Measurements from ENCODE around the gene SLC47A1. TPM values are rescaled to one million over a fixed set of nuclear protein-coding genes. Genes with fewer than 3 reads are reported as not detected.

The SLC47A1 gene
- total RNA-seq, 4 donors from 2014 or later: 4.3 to 48.6 (median 11.8) TPM

GRCh38 chr17:19538095-19539039 lies 4.7 kb downstream of the SLC47A1 start:
- DNase-seq: peak; percentile 94 to 96

GRCh38 chr17:19539040-19539399 lies 5.4 kb downstream of the SLC47A1 start:
- peak; percentile 65 to 71 for DNase-seq
- intact Hi-C loops (cut with DNase I): no loop called here
- H3K27me3 ChIP-seq: no peaks in the 10 kb centered on the region
- peaks cover 9 to 27% of the 10 kb centered on the region in 2 donors for H3K4me1 ChIP-seq
- no peak overlapping the region for H3K4me3 ChIP-seq (replicated peaks in 1 of 3)
- peak overlapping the region; percentile 68 to 82 (median 69) for H3K27ac ChIP-seq
- WGBS, 2 donors: 40 to 59% methylated on average over 5 to 6 of the region's 7 CpGs
- no peak for TF ChIP-seq POLR2A (IDR thresholded peaks at IDR 0.05)
- TF ChIP-seq CTCF (IDR thresholded peaks at IDR 0.05): no peak
- no peaks in the 10 kb centered on the region for H3K36me3 ChIP-seq
- H3K9me3 ChIP-seq: no peaks in the 10 kb centered on the region

More at GRCh38 chr17:19538095-19539039, 4.7 kb downstream of the SLC47A1 start:
- Histone ChIP-seq H3K9me3 (no peaks in the 10 kb centered on the region), H3K4me1 (peaks cover 12 to 28% of the 10 kb centered on the region in 2 donors), H3K4me3 (replicated peaks in 1 of 3) (no peak overlapping the region), H3K36me3 (no peaks in the 10 kb centered on the region), H3K27me3 (no peaks in the 10 kb centered on the region), H3K27ac (peak overlapping the region; percentile 68 to 82 (median 69))
- no peak for TF ChIP-seq POLR2A (IDR thresholded peaks at IDR 0.05)
- no peak for TF ChIP-seq CTCF (IDR thresholded peaks at IDR 0.05)
- WGBS, 2 donors: 60 to 73% methylated on average over 12 to 14 of the region's 14 CpGs
- intact Hi-C loops (cut with DNase I): no loop called here

GRCh38 chr17:19539841-19540311 lies 6.2 kb downstream of the SLC47A1 start:
- H3K27me3 ChIP-seq: no peaks in the 10 kb centered on the region
- H3K4me1 ChIP-seq: peaks cover 7 to 27% of the 10 kb centered on the region in 2 donors
- no peaks in the 10 kb centered on the region for H3K9me3 ChIP-seq
- intact Hi-C loops (cut with DNase I): no loop called here
- whole genome bisulfite sequencing, 2 donors: 48 to 55% methylated on average over 8 to 10 of the region's 10 CpGs
- TF ChIP-seq POLR2A (IDR thresholded peaks at IDR 0.05): no peak
- no peak for TF ChIP-seq CTCF (IDR thresholded peaks at IDR 0.05)
- no peaks in the 10 kb centered on the region for H3K36me3 ChIP-seq
- H3K27ac ChIP-seq: peak overlapping the region; percentile 68 to 82 (median 69)
- DNase-seq: peak; percentile 81 to 86
- no peak overlapping the region for H3K4me3 ChIP-seq (replicated peaks in 1 of 3)

GRCh38 chr17:19540706-19541370 lies 7.2 kb downstream of the SLC47A1 start:
- DNase-seq: no peak
- Histone ChIP-seq H3K27ac (peak overlapping the region in 1 of 3 donors; percentile 25), H3K4me1 (peaks cover 7 to 27% of the 10 kb centered on the region in 2 donors), H3K4me3 (replicated peaks in 1 of 3) (no peak overlapping the region), H3K9me3 (no peaks in the 10 kb centered on the region), H3K36me3 (no peaks in the 10 kb centered on the region), H3K27me3 (no peaks in the 10 kb centered on the region)
- intact Hi-C loops (cut with DNase I): no loop called here
- no peak for TF ChIP-seq CTCF (IDR thresholded peaks at IDR 0.05)
- 94 to 95% methylated on average over 8 to 13 of the region's 13 CpGs for WGBS, 2 donors
